COLO829 (cell line): ENCODE measurements around the gene SLC6A13.
A peak's percentile ranks its signal among the peaks of the same experiment; 100 is the strongest.
"Not testable (repeated sequence)": the region's sequence is repeated elsewhere in the genome, so short reads cannot be mapped to it uniquely, and the experiment has no call there.

Experiments
- DNase-seq: peaks from one replicate; pipeline ENCODE4 v3.0.0; 2012; ENCODE audit warnings: low spot score

SLC6A13 gene

DNA sequence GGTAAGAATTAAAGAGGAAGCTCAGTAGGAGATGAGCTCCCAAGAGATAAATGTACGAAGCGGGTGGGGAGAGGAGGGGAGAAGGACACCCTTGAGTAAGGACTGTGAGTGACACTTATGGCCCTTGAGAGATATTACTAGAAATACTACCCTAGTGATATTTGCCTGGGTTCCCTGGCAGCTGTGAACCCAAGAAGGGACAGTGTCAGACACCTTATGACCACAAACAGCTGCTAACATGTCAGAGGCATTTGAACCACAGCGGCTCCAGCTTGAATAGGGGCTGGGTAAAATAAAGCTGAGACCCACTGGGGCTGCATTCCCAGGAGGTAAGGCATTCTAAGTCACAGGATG is 29.0 kb downstream of the SLC6A13 start:
- DNase-seq: no peak

DNA sequence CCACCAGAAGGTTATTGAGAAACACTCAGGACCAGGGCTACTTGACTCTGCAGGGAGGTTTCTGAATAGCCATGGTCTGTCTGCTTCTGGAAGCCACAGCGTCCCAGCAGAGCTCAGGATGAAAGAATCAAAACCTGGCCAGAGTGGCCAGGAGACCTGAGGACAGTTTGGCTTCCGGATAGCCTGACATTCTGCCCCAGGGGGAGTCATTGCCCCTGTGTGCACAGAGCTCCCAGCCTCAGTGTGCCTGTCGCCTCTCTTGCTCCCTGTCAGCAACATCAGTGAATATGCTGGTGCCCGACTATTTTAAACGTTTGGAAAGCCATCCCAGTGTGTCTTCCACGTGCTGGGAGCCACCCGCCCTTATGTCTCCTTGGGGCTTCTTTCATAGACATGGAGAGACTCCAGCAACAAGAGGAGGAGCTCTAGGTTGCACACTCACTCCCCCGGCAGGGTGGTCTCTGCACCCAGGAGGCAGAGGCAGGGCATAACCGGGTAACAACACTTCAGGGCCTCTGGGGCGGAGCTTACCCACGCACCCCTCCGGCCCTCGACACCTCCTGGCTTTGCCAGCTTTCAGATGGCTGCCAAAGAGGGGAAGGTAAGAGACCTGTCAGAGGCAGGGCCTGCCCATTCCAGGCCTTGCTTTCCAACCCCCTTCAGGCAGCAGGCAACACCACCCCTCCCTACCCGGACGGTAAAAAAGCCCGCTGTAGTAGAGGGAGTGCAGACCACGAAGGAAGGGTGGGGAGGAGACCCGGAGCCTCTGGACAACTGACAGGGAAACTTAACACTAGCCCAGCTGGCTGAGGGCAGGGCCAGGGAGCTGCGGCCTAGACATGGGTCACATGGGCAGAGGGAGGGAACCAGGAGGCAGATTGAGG is 29.7 kb downstream of the SLC6A13 start:
- DNase-seq: no peak

DNA sequence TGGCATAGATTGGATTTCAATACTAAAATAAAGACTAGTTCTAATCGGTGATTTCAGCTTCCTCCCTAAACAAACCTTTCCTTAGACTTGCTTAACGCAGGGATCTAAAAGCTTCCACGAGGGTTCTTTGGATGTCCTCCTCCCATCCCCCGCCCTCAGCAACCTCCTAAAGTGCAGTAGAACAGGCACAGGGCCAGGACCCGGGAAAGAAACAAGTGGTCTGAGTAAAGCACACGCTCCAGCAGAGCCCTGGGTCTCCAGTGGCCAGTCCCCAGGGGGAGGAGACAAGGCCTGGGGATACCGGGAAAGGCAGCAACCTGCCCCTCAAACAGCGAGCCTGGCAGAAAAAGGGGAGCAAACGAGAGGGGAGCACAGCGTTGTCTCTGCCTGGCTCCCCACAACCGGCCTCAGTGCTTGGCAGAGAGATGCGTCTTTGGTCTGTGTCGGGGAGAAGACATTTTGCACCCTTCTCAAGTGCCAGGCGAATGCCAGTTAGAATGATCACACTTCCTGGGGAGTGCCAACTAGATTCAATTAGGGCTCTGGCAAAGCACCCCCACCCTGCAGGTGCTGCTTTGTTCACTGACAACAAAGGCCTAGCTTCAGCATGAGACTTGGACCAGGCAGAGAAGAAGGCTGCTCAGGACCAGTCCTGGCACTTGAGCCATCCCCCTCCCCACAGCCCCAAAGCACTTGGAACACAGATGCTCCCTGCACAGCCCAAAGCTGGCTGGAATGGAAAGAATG is 31.5 kb downstream of the SLC6A13 start:
- DNase-seq: peak; percentile 16

DNA sequence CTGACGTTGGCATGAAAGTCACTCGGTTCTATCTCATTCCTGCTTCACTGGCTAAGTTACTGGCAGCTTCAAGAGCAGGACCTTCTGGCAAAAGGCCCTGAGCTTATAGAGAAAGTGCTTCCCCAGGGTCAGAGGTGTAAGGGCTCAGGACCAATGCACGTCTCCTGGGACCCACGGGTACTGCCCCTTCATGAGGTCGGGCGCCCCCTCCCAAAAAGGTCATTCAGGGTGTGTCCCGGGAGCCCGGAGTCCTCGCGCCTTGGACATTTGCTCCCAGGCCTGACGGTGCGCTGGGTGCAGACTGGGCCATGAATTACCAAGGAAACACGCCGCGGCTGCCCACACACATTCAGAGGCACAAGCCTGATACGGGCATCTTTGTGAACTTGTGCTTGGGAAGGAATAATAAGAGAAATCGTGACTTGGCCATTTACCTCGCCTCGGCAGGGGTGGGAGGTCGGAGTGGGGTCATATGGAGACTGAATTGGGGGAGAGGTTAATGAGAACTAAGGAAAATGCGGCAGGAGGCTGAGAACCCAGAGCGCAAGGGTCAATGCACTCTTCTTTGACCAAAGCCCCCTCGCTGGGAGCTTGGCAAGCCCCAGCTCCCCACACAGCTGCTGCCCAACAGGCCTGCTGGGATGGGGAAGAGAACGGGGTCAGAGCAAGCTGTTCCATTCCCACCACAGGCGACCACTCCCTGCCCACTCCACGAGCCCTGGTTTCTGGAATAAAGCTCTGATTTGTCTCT is 33.0 kb downstream of the SLC6A13 start:
- DNase-seq: no peak

DNA sequence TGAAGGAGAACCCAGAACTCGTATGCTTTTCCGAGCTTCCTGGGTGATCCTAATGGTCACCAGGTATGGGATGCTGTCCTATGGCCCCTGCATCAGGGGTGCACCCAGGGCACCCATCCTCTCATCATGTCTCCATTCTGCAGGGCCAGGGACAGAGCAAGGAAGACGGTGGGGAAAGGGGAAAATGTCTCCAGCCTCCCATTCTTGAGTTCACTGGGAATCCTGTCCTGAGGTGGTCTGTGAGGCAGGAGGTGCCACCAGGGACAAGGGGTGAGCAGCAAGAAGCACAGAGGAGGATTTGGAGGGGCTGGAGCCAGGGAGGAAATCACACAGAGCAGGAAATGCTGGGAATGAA is 33.8 kb downstream of the SLC6A13 start:
- no peak for DNase-seq

DNA sequence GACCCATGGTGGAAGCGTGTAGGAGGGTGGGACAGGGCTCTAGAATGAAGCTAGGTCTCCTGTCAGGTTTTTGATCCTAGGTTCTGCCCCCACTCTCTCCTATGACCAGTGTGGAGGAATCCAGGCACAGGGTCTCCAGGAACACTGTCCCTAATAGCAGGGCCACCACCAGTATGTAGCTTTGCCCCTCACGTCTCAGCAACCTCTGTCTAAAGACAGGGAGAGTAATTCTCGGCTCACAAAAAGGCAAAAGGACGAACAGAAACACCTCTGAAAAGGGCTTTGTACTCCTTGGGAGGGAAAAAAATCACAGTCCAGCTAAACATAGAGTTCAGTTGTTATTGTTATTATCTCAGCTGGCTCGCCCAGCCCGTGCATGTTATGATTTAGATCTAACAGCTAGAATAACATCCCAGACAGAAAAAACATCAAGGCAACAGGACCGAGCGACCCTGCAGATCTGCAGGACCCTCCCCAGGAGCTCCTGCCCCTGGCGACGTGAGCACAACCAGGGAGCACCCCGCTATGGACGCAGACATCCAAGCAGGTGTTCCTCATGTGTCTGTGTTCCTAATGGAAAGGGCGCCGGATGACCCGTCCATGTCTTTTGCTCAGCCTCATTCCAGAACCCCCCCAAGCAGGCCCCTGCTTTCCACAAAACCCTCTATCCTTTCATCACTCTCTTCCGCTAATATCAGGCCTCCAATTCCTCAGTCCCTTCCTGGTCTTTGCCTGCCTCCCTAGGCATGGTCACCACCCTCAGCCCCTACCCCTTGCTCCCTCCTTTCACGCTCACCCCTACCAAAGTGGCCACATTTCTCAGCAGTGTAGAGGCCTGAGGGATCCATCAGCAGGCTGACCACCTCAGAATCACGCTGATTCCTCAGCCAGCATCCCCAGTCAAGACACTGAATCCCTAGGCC is 34.5 kb downstream of the SLC6A13 start:
- no peak for DNase-seq

DNA sequence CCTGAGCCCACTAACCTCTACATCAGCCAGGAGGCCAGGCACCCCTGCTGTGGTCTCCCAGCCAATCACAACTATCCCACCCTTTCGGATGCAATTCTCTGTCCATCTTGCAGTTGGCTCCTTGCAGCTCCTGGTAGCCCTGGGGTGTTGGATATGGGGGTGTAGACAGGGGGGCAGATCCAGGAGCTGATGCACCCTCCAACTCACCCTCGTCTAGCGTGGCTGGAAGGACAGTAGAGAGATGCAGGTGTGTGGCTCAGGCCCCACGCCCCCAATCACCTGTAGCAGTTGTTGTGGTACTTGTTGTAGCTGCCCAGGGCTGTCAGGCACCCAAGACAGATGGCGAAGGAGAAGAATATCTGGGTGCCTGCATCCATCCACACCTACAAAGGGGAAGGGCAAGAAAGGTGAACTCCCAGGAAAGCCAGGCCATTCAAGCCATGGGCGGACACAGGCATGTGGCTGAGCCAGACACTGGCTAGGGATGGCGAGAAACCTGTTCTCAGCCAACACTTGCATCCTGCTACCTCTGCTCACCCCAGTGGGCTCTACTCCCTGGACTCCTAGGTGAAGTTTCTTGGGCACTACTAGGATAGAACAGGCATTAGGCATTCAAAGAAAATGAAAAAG is 35.2 kb downstream of the SLC6A13 start:
- DNase-seq: no peak

DNA sequence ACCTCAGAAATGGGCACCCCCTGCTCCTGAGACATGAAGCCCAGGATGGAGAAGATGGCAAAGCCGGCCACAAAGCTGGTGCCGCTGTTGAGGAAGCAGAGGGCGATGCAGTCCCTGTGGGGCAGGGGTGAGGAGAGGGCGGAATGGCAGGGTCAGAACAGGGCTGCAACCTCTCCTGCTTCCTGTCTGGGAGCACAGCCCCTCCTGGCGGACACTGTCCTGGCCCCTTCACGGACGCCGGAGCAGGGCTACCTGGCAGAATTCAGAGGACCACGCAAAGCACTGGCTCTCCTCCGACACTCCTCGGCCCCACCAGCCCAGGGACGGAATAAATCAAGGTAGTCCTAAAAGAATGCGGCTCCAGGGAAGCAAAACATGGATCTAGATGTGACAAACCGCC is 36.2 kb downstream of the SLC6A13 start:
- DNase-seq: no peak

DNA sequence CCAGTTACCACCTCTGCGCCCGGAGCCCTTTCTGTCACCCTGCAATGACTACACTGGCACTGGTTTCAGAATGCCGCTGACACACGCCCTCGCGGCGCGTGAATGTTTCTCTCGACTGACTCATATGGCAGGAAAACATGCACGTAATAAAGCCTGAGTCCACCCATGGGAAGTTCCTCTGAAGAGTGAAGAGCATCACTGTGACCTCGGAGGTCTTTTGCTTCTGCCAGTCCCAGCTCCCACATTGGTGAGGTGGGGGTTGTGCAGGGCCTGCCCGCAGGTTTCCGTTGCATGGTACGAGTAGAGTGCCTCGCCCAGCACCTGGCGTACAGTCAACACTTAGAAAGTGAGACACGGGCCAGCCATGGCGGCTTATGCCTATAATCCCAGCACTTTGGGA is 37.6 kb downstream of the SLC6A13 start:
- DNase-seq: no peak

DNA sequence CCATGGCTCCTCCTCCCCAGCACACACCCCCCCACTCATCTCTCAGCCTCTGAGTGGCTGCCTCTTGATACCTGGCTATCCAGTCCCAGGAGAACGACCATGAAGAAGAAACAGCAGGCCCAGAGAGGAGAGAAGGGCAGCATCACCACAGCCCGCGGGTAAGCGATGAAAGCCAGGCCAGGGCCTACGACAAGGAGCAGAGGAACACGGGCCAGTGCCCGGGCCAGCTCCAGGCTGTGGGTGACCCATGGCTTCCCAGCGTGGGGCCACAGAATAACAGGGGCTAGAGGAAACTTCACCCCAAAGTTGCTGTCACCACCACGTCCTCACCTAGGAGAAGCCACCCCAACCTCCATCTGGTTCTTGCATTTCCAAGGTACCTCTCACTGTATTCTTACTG is 38.3 kb downstream of the SLC6A13 start:
- no peak for DNase-seq

DNA sequence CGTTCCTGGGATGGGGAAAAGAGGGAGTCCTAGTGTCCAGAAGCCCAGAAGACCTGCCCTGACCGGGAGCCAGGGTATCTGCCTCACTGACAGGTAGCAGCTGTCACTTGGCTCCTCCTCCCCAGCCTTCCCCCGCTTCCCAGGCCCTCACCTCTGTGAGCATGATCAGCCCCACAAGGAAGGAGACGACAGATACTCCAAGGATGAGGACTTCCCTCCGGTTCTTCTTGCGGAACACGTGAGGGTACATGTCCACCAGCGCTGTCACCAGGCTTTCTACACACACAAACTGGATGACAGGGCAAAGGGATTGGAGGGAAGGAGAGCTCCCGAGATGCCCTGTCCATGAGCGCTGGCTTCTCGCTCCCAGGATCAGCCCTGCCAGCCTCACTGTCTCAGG is 38.8 kb downstream of the SLC6A13 start:
- no peak for DNase-seq

DNA sequence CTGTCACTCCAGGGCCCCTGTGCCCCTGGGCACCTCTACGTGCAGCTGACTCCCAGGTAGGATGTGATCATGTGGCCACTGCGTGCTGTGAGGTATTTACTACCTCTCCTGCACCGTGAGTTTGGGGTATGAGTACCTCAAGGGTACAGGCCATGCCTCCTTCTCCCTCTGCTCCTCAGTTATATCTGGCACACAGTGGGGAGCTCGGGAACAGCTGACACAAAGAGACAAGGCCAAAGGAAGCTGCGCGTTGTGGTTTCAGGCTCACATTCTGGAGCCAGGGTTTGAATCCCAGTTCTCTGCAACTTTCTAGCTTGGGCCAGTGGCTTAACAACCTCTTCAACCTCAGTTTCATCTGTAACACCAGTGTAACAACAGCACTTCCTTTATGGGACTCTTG is 40.9 kb downstream of the SLC6A13 start:
- DNase-seq: no peak

DNA sequence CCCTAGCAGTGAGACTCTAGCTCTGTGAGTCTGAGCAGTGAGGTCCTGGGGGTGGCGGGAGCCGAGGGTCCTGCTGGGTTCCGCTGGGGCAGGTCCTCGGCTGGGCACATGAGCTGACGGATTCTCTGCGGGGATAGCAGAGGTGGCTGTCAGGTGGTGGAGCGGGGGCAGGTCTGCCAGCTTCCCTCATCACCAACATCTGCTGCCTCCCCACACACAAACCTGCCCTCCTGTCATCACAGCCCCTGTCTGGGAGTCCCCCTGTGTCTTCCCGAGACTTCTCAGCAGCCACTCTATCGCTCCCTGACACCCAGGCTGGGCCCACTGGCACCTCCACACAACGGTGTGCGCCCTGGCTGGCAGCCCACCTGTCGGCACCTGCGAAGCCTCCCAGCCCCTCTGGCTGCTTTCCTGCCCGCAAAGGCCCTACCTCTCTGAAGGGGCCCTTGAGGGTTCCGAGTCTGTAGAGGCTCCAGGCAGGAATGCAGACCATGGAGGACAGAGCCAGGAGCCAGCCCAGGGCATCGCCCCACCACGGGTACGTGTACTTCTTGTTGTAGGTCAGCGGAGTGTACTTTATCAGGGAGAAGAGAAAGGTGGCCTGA is 41.6 kb downstream of the SLC6A13 start:
- no peak for DNase-seq

DNA sequence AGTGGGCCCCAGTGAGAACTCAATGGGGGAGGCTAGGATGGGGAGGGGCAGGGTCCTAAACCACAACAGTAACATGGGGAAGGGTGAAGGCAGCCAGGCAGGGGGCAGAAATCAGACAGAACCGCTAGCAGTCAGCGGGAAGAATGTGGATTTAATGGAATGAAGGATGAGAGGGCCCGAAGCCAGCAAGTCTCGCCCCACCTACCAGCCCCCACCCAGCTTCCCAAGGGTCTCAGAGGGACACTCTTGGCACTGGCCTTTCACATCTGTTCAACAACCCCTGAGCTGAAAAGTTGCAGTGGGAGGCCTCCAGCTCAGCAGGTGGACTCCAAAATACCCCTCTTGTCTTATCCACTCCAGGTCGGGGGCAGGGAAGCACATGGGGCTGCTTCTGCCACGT is 42.1 kb downstream of the SLC6A13 start:
- DNase-seq: no peak

DNA sequence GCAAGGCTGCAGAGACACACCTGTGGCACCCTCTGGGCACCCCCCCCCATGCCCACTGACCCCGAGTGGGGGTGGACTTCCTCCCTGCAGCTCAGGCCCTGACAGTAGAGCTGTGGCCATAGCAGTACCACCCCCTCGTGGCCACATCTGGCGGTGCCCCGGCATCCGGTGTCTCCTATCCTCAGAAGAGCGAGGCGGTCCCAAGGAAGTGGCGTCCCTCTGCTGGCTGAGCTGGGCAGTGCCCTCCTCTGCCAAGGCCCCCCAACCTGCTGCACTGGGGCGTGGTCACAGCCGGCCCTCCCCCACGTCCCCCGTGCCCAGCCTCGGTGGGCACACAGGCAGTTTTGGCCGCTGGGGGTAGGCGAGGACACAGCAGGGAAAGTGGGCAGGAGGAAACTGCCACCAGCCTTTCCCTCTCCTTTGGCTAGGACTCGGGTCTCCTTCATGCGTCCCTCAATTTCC is 42.7 kb downstream of the SLC6A13 start:
- peak; percentile 69 for DNase-seq

DNA sequence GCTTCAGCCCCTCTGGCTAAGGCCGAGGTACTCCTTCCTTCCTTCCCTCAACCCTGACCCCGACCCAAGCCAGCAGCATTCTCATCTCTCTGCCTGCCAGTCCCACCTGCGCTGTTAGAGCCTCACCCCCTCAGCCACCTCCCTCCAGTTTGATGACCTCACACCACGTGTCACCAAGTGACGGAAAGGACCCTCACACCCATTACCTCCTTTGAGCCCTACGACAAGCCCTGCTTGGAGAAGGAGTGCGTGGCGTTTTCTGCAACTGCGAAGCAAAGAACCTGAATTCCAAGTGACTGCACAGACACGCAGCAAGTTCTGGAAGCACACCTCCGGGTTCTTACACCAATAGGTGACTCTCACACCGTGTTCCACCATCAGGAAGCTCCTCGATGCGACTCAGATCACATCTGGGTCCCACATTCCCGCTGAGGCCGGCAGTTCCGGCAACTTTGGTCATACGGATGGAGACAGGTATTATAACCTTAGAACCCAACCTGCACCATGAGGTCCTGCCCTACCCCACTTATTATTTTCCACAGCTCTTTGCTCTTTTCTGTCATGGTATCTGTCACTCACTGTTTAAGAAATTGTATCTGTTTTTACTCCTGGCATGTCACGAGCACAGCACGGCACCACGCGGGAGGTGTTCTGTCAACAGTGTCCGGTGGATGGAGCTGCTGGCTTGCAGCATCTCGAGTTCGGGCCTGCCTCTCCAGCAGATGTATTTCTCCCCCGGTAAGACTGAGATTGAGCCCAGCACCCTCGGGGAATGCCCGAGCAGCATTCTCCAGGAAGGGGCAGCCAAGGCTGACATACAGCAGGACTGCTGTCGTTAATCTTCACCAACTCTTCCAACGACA is 43.7 kb downstream of the SLC6A13 start:
- DNase-seq: no peak

DNA sequence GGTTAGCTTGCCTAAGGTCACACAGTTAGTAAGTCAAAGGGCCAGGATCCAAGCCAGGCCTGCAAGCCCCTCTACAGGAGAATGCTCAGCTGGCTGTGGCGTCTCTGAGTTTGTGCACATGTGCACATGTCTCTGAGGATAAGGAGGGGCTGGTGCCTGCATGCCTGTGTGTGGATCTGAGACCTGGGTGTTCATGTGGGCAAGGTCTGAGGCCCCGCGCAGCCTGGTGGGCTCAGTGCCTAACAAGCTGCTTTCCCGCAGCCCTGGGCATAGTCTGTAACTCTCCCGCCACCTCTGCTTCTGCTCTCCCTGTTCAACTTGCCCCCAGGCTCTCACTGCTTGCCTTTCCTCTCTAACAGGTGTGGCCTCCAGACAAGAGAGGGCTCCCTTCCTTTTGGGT is 44.4 kb downstream of the SLC6A13 start:
- DNase-seq: no peak

DNA sequence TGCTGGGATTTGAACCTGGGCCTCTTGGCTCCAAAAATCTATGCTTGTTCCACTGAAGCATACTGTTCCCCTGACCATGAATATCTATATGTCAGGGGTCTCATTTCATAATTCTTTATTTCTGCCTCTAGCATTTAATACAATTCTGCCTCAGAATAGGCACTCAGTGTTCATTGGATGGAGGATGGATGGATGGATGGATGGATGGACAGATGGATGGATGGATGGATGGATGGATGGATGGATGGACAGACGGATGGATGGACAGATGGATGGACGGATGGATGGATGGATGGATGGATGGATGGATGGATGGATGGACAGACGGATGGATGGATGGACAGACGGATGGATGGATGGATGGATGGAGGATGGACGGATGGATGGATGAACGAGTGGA is 45.6 kb downstream of the SLC6A13 start:
- DNase-seq: not testable (repeated sequence)

DNA sequence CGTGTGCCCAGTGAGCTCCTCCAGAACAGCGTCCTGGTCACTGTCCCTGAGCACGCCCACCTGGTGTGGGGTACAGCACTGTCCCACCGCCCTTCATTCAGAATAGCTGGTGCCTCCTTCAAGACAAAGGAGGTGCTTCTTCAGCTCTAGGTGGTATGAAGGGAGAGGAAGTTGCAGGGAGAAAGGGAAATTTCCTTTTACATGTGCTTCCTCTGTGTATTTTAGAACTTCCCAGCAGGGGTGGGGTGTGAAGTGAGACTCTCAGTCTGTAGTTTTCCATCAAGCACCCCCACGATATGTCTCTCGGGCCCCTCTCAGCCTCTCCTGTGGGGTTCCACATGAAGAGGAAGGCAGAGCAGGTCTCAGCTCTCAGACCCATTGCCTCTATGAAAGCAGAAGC is 47.5 kb downstream of the SLC6A13 start:
- no peak for DNase-seq
